GM18498 (cell line): ENCODE measurements around the gene DCP1A.

Experiments
- ATAC-seq: cut with Tn5 transposase; IDR thresholded peaks from one replicate; pipeline ENCODE4 v1.9.1; 2021; ENCODE audit warnings: mild to moderate bottlenecking, moderate library complexity; ENCODE audit not compliant: unreplicated experiment

Gene DCP1A

DNA sequence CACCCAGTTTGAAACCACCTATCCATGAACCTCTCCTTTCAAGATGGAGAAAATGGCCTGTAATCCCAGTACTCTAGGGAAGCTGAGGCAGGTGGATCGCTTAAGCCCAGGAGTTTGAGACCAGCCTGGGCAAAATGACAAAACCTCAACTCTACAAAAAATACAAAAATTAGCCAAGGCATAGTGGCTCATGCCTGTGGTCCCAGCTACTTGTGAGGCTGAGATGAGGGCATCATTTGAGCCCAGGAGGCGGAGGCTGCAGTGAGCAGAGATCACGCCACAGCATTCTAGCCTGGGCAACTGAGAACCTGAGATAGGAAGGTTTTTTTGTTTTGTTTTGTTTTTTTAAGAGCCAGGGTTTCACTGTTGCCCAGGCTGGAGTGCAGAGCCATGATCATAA lies 96.9 kb downstream of the DCP1A start:
- no peak for ATAC-seq

DNA sequence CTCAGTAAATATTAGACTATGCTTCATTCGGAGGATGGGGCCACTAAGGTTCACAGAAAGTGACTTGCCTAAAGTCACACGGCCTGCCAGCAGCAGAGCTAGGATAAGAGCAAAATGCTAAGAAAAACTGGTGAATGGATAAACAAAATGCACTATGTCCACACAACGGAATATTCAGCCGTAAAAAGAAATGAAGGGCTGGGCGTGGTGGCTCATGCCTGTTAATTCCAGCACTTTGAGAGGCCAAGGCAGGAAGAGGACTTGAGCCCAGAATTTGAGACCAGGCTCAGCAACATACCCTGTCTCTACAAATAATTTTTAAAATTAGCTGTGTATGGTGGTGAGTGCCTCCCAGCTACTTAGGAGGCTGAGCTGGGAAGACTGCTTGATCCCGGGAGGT lies 99.2 kb downstream of the DCP1A start:
- ATAC-seq = no peak

DNA sequence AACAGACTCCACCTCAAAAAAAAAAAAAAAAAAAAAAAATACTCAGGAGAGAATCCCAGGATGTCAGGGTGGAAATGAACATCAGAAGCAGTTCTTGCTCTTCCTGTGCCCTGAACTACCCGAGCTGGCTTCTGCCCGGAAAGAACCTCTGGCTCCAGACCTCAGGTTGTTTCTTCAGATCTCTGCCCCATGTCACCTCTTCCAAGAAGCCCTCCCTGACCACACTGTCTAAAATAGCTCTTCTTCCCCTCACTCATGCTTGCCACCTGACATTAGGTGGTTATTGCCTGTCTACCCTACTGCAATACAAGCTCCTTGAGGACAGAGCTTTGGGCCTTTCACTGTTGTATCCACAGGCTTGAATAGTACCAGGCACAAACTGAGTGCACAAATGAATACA lies 99.7 kb downstream of the DCP1A start:
- ATAC-seq = no peak

DNA sequence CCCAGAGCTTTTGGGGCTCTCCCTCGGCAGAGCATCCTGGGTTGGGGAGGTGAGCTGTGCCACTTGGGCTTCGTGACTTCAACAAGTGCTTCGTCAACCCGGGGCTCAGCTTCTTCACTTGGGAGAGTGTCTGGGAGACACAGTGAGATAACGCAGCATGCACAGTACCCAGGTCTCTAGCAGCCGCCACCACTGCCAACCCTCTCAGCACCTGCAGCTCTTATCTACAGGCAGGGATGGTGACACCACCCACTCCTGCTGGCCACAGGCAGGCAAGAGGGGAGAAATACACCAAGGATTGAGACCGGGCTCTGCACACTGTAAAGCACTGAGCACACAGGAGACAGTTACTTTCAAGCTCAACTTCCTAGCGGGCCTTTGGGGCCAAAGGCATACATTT lies 103.1 kb downstream of the DCP1A start:
- no peak for ATAC-seq

DNA sequence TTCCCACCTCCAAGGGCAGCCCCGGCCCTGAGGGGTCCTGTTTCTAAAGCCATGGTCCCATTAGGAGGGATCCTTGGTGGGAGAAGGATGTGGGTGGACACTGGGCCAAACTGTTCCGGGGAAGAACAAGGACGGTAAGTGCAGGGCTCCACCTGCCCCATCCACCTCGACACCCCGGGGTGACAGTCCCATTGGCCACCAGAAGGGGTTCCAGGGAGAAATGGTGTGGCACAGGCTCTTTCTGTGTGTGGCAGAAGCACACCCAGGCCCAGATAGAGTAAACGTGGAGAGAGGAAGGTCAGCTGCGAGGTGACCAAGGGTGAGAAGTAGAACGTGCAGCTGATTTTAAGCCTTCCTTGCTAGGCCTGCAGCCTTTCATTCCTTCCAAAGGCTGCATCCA lies 103.6 kb downstream of the DCP1A start:
- ATAC-seq = no peak

DNA sequence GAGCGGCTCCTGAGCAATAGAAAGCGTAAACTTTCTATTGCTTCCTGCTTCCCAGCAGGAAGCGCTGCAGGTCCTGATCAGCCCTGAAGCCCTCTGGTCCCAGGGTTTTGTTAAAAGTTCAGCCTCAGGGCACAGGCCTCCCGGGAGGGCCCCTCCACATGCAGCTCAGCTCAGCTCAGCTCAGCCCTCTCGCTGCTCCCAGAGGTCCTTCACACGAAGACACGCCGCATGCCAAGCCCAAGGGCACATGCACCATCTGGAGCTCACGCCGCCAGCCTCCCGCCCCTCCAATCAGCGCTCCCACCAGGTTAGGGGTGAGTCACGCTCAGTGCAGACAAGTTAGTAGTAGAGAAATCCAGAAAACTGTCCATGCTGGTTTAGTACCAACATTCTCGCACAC lies 104.2 kb downstream of the DCP1A start:
- no peak for ATAC-seq

DNA sequence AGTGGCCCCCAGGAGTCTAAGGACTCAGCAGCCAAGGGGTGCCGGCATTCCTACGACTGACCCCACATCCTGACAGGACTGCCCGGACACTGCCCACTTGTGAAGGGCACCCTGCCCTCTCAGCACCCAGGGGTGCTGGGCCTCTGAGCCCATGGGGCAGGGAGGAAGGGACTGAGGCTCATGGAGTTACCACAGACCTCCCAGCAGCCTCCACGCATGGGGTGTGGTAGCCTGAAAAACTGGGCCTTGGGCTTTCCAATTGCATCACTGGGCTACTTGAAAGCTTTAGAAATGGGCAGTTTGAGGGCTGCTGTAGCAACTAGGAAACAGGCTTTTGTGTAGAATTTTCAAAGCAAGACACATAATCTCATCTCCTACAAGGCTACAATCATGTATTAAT lies 104.7 kb downstream of the DCP1A start:
- no peak for ATAC-seq

DNA sequence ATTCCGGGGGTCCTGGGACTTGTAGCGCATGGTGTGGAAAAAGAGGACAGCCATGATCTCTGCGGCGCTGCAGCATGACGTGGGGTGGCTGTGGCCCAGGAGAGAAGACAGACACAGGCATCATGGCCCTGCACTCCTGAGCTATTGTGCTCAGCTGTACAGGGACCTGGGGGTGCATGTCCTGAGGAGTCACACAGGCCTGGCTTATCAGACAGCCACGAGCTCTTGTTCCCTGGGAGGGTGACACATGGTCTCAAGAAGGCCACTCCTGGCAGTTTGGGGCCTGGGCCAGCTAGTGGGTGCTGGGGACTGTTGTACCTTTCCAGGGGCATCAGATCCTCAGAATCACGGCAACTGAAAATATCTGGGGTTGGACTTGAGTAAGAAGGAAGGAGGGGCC lies 105.2 kb downstream of the DCP1A start:
- no peak for ATAC-seq

DNA sequence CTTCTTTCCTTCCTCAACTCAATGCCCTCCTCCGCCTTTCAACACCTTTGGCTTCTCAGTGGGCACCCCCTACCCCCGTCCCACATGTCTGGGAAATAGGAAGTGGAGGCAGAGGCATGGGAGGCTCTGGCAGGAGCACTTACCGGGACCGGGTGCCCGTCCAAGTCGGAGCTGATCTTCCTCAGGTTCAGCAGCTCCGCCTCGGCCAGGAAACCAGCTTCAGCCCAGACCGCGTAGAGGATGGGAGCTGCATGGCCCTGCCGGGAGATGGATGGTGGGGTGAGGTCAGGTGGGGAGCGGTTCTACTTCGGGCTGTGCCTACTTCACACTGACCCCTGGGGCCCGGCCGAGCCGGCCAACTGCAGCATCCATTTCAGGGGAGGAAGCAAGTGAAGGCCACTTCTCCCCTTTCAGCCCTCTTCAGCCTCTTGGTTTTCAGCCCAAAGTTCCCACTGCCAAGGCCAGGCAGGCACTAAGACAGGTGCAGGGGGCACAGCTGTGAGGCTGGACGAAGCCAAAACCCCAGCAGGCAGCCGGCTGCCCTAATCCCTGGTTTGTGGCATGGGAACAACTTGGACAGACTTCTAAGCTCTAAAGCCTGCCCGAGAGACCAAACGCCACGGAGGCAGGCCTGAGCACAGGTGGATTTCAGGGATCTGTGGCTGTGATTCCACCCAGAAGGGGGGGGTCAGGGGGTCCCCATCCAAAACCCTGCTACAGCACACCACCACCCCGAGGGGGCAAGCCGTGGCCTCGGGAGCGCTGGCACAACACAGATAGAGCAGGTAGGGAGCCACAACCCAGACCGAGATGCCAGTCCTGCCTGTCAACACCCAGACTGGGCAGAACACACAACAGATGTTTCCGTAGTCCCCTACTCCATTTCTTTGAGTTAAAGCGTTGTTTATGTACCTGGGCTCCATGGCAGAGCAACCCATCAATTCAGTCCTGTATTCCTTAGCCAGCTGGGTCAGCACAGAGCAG lies 106.1 kb downstream of the DCP1A start:
- no peak for ATAC-seq

DNA sequence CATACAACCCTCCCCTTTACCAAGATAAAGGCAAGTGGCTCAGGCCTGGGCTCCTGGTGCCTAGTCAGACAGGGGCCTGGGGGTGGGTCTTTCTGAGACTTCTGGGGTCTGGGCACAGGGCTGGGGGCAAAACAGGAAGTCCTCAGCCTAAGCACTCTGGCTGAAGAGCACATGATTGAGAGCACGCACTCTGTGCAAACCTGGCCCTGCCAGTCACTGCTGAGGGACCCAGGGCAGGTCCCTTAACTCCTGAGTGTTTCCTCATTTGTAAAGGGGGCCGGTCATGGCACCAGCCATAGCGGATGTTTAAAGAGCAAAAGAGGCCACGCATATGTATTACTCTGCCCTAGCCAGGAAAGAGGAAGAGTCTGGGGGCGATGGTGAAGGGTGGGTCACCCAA lies 107.5 kb downstream of the DCP1A start:
- ATAC-seq = no peak

DNA sequence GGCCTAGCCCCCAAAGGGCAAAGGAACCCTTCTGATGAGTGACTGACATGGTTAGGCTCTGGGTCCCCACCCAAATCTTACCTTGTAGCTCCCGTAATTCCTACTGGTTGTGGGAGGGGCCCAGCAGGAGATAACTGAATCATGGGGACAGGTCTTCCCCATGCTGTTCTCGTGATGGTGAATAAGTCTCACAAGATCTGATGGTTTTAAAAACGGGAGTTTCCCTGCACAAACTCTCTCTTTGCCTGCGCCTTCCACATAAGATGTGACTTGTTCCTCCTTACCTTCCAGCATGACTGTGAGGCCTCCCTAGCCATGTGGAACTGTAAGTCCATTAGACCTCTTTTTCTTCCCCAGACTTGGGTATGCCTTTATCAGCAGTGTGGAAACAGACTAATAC lies 108.5 kb downstream of the DCP1A start:
- ATAC-seq = no peak

DNA sequence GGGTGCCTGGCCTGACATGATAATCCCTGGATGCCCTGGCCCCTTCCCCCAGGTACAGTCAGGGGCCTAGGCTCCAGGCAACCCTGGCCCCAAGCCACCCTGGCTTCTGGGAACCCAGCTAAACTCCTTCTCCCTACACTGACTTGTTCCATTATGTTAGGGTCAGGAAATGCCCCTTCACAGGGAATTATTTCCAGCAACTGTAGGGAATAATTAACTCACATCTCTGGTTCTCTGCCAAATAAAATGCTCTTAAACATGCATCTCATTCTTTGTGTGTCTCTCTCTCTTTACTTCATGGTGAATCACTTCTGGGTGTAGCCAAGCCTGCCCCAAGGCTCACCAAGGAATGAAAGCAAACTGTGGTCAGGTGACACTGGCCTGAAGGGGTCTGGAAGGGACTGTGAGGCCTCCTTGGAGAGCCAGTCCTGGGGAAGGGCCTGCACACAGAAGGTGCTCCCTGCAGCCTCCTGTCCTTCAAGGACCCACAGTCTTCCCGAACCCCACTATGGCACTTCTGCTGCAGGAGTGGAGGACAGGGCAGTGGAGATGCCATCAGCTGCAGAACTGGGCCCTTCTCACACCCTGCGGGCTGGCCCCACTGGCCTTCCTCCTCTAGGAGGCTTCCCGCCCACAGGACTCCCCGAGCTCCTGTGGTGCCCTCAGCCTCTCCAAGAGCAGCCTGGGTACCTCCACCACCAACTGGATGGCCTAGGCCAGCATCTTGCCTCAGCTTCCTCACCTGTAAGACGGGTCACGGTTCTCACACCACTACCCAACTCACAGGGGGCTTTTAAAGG lies 109.1 kb downstream of the DCP1A start:
- no peak for ATAC-seq

DNA sequence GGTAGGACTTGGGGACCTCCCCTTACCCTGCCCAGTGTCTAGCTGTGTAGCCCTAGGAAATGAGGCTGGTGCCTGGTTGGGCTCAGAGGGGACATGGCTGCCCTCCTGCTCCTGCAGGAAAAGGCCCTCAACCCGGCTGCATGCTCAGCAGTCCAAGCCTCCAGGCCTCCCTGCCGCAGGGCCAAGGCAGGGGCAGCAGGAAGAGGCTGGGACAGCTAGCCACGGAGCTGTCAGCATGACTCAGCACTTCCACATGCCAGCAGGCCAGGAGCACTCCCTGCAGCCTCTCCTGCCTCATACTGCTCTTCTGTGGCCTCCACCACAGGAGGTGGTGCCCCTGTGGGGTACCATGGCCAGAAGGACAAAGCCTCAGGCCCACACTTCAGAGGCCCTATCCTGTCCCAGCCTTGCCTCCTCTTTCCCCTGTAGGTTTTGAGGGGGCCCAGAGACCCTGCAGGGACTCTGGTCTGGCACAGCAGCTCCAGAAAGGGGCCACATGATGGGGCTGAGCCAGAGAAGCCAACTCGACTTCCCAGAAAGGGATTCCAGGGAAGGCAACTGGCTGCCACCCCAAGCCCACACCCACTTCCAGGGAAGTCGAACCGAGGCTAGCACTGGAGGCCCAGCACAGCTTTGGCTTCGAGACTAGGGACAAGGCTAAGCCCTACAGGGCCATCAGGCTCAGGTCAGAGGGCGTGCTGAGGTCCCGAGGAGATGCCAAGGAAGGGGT lies 111.1 kb downstream of the DCP1A start:
- ATAC-seq = no peak

DNA sequence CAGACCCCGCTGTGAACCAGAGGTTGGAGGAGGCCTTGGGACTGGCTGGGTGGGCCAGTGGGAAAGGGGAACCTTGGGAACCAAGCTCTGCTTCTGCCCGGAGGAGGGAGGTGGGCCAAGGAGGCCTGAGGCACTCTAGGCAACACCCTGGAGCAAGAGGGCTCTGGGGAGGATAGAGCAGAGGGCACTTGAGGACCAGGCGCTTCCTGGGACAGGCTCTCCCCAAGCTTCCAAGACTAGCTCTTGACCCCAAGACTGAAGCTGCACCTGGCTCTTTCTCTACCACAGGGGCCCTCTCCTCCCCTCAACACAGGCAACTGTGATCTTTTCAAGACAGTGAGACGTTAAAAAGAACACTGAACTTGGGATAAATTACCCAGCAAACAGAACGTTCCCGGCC lies 111.8 kb downstream of the DCP1A start:
- ATAC-seq = no peak

DNA sequence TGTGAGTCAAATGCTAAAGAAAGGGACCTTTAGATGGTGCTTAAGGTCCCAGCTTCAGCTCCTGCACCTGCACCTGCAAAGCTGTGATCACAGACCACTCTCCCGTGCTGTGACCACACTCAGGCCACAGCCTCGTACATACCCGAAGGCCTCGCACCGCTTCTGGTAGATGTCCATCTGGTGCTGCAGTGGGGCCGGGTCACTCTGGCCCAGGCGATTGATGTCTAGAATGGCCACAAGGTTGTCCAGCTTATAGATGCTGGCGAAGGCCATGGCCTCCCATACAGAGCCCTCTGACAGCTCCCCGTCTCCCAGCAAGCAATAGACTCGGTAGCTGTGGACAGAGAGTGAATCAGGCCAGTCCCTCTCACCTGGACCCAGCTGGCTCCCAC lies 112.5 kb downstream of the DCP1A start:
- ATAC-seq = no peak

DNA sequence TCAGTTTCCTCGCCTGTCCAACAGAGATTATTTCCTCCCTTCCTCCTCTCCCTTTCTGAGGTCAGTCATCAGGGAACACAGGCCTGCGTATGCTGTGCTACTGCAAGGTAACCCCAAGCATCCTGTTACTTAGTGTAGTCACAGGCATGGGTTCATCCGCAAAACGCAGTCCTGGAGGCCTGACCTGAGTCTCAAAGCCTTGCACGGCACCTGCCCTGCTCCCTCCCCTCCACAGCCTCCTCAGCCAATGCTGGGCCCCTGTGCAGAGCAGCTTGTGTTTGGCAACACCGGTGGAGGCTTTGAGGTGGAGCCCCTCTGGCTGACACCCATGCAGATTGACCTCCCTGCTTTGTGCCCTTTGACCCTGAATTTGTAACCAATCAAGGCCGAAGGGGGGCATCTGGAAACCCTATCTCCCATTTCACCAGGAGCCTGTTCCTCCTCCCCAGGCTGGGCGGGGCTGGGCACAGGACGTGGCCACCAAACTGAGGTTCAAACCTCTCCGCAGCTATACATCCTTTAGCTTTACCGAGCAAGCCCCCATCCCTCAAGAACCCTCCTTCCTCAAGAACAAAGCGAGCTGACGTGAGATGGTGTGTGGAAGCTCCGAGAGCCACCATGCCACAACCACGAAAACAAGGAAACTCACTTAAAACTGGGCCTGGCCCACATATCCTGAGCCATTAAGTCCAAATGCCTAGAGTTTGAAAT lies 113.1 kb downstream of the DCP1A start:
- no peak for ATAC-seq
